Loucy (cell line): ENCODE measurements around the gene LUC7L.

Source experiments
- H2AFZ ChIP-seq: fragments of 200-600 bp; sonication (generic); 2 replicates; pipeline ENCODE4 v1.6.0; 2016; ENCODE audit warnings: antibody characterized with exemption, mild to moderate bottlenecking, low read length, moderate library complexity
- H3F3A ChIP-seq: fragments of 200-600 bp; 2 replicates; pipeline ENCODE4 v1.6.0; 2016; ENCODE audit warnings: antibody characterized with exemption, low read depth, mild to moderate bottlenecking
- H3K27me3 ChIP-seq: fragments of 200-600 bp; sonication (generic); 2 replicates; pipeline ENCODE4 v1.6.1; 2014; ENCODE audit warnings: low read length, mild to moderate bottlenecking; ENCODE audit not compliant: insufficient read depth, poor library complexity, severe bottlenecking
- H3K36me3 ChIP-seq: fragments of 200-600 bp; sonication (generic); 2 replicates; pipeline ENCODE4 v1.6.1; 2016; ENCODE audit warnings: low read length; ENCODE audit not compliant: insufficient read depth
- H3K4me1 ChIP-seq: fragments of 200-600 bp; sonication (generic); 2 replicates; pipeline ENCODE4 v1.5.1; 2014; ENCODE audit warnings: low read length, mild to moderate bottlenecking; ENCODE audit not compliant: insufficient read depth, poor library complexity, severe bottlenecking
- H3K4me2 ChIP-seq: fragments of 200-600 bp; sonication (generic); 2 replicates; pipeline ENCODE4 v1.6.0; 2014; ENCODE audit warnings: antibody characterized with exemption, low read length, low read depth, mild to moderate bottlenecking; ENCODE audit not compliant: poor library complexity, severe bottlenecking
- H3K4me3 ChIP-seq: fragments of 200-600 bp; sonication (generic); 2 replicates; pipeline ENCODE4 v1.5.1; 2014; ENCODE audit warnings: low read length, mild to moderate bottlenecking, mixed read lengths; ENCODE audit not compliant: poor library complexity, severe bottlenecking
- H3K79me2 ChIP-seq: fragments of 200-600 bp; sonication (generic); 2 replicates; pipeline ENCODE4 v1.6.1; 2014; ENCODE audit warnings: low read length; ENCODE audit not compliant: insufficient read depth
- H3K9ac ChIP-seq: fragments of 200-600 bp; sonication (generic); 2 replicates; pipeline ENCODE4 v1.6.0; 2014; ENCODE audit warnings: mild to moderate bottlenecking, low read depth, low read length, moderate library complexity; ENCODE audit not compliant: poor library complexity, severe bottlenecking
- H3K9me2 ChIP-seq: fragments of 200-600 bp; sonication (generic); replicated peaks from 2 replicates; pipeline ENCODE4 v1.6.1; 2016; ENCODE audit warnings: low read depth, low read length, mixed read lengths
- H3K9me3 ChIP-seq: fragments of 200-600 bp; sonication (generic); 2 replicates; pipeline ENCODE4 v1.6.1; 2014; ENCODE audit warnings: mild to moderate bottlenecking, antibody characterized with exemption, low read length, low read depth; ENCODE audit not compliant: insufficient read depth
- H4K20me1 ChIP-seq: fragments of 200-600 bp; sonication (generic); 2 replicates; pipeline ENCODE4 v1.6.0; 2014; ENCODE audit warnings: antibody characterized with exemption, low read length, mild to moderate bottlenecking; ENCODE audit not compliant: insufficient read depth, poor library complexity, severe bottlenecking
- CTCF ChIP-seq: fragments of 200-600 bp; sonication (generic); conservative IDR thresholded peaks from 2 replicates; pipeline ENCODE4 v1.5.1; 2014; ENCODE audit warnings: mild to moderate bottlenecking, antibody characterized with exemption, low read length
- EZH2phosphoT487 ChIP-seq: fragments of 200-600 bp; IDR thresholded peaks from 2 replicates; pipeline ENCODE4 v1.6.1; 2018; ENCODE audit warnings: antibody characterized with exemption, mild to moderate bottlenecking, moderate library complexity, borderline replicate concordance

LUC7L gene

DNA sequence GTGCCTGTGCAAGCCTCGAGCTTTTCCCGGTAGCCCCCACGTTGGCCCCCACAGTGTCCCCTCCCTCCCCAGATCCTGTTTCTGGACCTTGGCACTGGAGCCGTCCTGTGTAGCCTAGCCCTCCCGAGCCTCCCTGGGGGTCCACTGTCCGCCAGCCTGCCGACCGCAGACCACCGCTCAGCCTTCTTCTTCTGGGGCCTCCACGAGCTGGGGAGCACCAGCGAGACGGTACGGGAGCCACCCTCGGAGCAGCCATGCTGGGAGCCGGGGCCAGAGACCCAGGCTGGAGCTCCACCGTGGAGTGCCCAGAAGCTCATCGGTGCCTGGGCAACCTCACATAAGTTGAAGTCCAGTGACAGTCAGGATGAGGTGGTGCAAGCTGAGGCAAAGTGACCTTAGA lies 34.7 kb upstream of the LUC7L start:
- no peak overlapping the region for H3K9ac ChIP-seq
- H3K9me3 ChIP-seq: no peaks in the 10 kb centered on the region
- H2AFZ ChIP-seq: no peak overlapping the region
- H3K4me1 ChIP-seq: peaks cover 4% of the 10 kb centered on the region
- no peak overlapping the region for H3K4me2 ChIP-seq
- TF ChIP-seq EZH2phosphoT487: no peak
- no peak for TF ChIP-seq CTCF
- no peaks in the 10 kb centered on the region for H4K20me1 ChIP-seq
- H3K27me3 ChIP-seq: no peaks in the 10 kb centered on the region
- no peak overlapping the region for H3K4me3 ChIP-seq
- no peaks in the 10 kb centered on the region for H3K36me3 ChIP-seq
- H3K9me2 ChIP-seq: no peaks in the 10 kb centered on the region
- H3K79me2 ChIP-seq: no peaks in the 10 kb centered on the region
- no peaks in the 10 kb centered on the region for H3F3A ChIP-seq

GRCh38 chr16:263182-263774 lies 34.0 kb upstream of the LUC7L start:
- TF ChIP-seq CTCF (no peak), EZH2phosphoT487 (no peak)
- Histone ChIP-seq H3K4me3 (no peak overlapping the region), H3K27me3 (no peaks in the 10 kb centered on the region), H3K79me2 (no peaks in the 10 kb centered on the region), H3K4me1 (peaks cover 4% of the 10 kb centered on the region), H3K9ac (no peak overlapping the region), H2AFZ (no peak overlapping the region), H3K9me2 (no peaks in the 10 kb centered on the region), H3K9me3 (no peaks in the 10 kb centered on the region), H3K36me3 (no peaks in the 10 kb centered on the region), H4K20me1 (no peaks in the 10 kb centered on the region), H3K4me2 (no peak overlapping the region), H3F3A (no peaks in the 10 kb centered on the region)

DNA sequence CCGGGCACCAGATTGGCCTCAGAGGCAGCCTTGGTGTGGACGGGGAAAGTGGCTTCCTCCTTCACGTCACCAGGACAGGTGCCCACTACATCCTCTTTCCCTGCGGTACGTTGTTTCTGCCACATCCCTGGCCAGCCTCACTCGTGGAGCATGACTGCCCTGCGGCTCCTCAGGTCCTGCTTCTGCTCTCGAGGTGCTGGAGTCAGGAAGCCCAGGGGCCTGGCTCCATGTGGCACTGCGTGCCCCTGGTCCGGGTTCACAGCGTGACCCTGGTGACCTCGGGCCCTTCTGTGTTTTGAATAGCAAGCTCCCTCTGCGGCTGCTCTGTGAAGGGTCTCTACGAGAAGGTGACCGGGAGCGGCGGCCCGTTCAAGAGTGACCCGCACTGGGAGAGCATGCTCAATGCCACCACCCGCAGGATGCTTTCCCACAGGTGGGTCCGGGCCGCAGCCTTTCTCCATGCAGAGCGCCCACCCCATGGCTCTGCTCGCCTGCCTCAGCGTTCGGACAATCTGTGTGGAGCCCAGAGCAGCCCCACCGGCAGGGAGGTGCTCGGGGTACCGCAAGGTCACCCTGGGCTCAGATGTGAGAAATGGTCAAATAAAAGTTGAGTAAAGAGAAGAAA lies 33.0 kb upstream of the LUC7L start:
- no peak for TF ChIP-seq EZH2phosphoT487
- TF ChIP-seq CTCF: no peak
- no peaks in the 10 kb centered on the region for H3K79me2 ChIP-seq
- H3K36me3 ChIP-seq: no peaks in the 10 kb centered on the region
- H4K20me1 ChIP-seq: no peaks in the 10 kb centered on the region
- no peaks in the 10 kb centered on the region for H3K27me3 ChIP-seq
- H3K4me3 ChIP-seq: no peak overlapping the region
- H3K9me3 ChIP-seq: no peaks in the 10 kb centered on the region
- H2AFZ ChIP-seq: no peak overlapping the region
- no peak overlapping the region for H3K4me2 ChIP-seq
- no peak overlapping the region for H3K9ac ChIP-seq
- H3K9me2 ChIP-seq: no peaks in the 10 kb centered on the region
- H3F3A ChIP-seq: no peaks in the 10 kb centered on the region
- H3K4me1 ChIP-seq: peaks cover 4% of the 10 kb centered on the region
